Thyroid gland (tissue), 4 donors: ENCODE data around the gene SH2B2.

Experiments used
- POLR2A ChIP-seq, 2 donors: fragments of 450-650 bp; IDR thresholded peaks; one replicate each; pipeline ENCODE4 v1.6.1; 2017; ENCODE audit warnings: antibody characterized with exemption in 2 of 2, mild to moderate bottlenecking in 2 of 2, moderate library complexity in 1 of 2
- TF ChIP-seq, protein P1 (sequence below), 6 experiments: fragments of 200-600 bp in 3 of 6; fragments of 450-650 bp in 3 of 6; sonication (generic) in 3 of 6; IDR thresholded peaks; one replicate each; pipeline ENCODE4 v1.5.1; 2016 to 2019; ENCODE audit warnings: antibody characterized with exemption in 6 of 6, mild to moderate bottlenecking in 2 of 6, inconsistent platforms in 1 of 6, moderate library complexity in 1 of 6

DNA sequence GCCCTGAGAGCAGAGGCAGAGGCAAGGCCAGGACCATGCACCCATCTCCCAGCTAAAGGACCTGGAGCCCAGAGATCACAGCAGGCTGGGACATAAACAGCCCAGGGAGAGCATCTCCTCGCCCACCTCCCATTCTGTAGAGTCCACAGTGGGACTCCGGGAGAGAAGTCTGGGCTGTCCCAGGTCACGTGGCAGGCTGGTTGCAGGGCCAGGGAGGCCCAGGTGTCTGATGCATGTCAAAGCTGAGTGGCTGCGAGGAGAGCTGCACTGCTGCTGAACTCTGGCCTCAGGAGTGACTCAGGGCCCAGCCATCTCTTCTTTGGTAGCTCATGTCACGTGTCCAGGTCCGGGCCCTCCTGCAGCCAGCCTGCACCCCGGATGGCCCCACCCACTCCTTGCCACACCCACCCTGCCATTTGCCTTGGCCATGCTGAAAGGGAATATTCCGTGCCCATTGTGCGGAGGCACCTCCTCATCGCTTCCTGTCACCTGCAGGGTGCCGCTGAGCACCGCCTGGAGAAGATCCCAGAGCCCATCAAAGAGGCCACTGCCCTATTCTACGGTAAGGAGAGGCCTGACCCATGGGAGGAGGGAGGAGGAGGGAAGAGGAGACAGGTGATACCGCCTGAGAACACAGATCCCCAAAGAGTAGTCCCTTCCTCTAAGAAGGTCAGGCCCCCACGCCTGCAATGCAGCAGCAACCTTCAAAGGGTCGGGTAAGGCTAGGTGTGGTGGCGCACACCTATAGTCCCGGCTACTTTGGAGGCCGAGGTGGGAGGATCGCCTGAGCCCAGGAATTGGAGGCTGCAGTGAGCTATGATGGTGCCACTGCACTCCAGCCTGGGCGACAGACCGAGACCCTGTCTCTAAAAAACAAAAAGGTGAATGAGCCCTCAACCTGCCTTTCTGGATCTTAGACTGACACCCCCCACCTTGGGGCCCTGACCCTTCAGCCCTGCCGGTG, 12.6 kb upstream of the SH2B2 start:
- TF ChIP-seq POLR2A (IDR thresholded peaks at IDR 0.05) = no peak
- TF ChIP-seq, protein P1, sequence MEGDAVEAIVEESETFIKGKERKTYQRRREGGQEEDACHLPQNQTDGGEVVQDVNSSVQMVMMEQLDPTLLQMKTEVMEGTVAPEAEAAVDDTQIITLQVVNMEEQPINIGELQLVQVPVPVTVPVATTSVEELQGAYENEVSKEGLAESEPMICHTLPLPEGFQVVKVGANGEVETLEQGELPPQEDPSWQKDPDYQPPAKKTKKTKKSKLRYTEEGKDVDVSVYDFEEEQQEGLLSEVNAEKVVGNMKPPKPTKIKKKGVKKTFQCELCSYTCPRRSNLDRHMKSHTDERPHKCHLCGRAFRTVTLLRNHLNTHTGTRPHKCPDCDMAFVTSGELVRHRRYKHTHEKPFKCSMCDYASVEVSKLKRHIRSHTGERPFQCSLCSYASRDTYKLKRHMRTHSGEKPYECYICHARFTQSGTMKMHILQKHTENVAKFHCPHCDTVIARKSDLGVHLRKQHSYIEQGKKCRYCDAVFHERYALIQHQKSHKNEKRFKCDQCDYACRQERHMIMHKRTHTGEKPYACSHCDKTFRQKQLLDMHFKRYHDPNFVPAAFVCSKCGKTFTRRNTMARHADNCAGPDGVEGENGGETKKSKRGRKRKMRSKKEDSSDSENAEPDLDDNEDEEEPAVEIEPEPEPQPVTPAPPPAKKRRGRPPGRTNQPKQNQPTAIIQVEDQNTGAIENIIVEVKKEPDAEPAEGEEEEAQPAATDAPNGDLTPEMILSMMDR (IDR thresholded peaks at IDR 0.05) = no peak
